HepG2 (cell line): ENCODE data around the gene ZDHHC21.

ENCODE experiments used
- TF ChIP-seq, protein P1 (sequence below): IDR thresholded peaks from 2 replicates; pipeline ENCODE4 v1.6.1; 2016; ENCODE audit warnings: missing compliant biosample characterization, missing genetic modification reagents, borderline replicate concordance
- TF ChIP-seq, protein P2 (sequence below): sonication (generic); formaldehyde crosslinking; IDR thresholded peaks from 2 replicates; pipeline ENCODE4 v1.5.0; 2020; ENCODE audit warnings: mild to moderate bottlenecking, missing genetic modification reagents, borderline replicate concordance
- TF ChIP-seq, protein P3 (sequence below): sonication (generic); formaldehyde crosslinking; IDR thresholded peaks from 2 replicates; pipeline ENCODE4 v1.5.0; 2020; ENCODE audit warnings: mild to moderate bottlenecking, missing genetic modification reagents, moderate library complexity

DNA sequence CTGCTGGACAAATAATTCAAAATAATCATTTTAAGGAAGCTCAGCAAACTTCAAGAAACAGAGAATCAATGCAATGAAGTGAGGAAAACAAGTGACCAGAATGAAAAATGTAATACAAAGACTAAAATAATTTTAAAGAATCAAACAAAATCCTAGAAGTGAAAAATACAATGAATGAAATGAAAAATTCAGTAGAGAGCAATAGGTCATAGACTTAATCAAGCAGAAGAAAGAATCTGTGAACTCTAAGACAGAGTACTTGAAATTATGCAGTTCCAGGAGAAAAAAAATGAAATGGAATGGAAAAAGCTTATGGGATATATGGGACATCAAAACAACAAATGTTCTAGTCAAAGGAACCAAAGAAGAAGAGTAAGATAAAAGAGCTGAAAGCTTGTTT is 11.8 kb upstream of the ZDHHC21 start:
- TF ChIP-seq, protein P1, sequence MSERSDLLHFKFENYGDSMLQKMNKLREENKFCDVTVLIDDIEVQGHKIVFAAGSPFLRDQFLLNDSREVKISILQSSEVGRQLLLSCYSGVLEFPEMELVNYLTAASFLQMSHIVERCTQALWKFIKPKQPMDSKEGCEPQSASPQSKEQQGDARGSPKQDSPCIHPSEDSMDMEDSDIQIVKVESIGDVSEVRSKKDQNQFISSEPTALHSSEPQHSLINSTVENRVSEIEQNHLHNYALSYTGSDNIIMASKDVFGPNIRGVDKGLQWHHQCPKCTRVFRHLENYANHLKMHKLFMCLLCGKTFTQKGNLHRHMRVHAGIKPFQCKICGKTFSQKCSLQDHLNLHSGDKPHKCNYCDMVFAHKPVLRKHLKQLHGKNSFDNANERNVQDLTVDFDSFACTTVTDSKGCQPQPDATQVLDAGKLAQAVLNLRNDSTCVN (CRISPR knock-in tag) = no peak
- TF ChIP-seq, protein P2, sequence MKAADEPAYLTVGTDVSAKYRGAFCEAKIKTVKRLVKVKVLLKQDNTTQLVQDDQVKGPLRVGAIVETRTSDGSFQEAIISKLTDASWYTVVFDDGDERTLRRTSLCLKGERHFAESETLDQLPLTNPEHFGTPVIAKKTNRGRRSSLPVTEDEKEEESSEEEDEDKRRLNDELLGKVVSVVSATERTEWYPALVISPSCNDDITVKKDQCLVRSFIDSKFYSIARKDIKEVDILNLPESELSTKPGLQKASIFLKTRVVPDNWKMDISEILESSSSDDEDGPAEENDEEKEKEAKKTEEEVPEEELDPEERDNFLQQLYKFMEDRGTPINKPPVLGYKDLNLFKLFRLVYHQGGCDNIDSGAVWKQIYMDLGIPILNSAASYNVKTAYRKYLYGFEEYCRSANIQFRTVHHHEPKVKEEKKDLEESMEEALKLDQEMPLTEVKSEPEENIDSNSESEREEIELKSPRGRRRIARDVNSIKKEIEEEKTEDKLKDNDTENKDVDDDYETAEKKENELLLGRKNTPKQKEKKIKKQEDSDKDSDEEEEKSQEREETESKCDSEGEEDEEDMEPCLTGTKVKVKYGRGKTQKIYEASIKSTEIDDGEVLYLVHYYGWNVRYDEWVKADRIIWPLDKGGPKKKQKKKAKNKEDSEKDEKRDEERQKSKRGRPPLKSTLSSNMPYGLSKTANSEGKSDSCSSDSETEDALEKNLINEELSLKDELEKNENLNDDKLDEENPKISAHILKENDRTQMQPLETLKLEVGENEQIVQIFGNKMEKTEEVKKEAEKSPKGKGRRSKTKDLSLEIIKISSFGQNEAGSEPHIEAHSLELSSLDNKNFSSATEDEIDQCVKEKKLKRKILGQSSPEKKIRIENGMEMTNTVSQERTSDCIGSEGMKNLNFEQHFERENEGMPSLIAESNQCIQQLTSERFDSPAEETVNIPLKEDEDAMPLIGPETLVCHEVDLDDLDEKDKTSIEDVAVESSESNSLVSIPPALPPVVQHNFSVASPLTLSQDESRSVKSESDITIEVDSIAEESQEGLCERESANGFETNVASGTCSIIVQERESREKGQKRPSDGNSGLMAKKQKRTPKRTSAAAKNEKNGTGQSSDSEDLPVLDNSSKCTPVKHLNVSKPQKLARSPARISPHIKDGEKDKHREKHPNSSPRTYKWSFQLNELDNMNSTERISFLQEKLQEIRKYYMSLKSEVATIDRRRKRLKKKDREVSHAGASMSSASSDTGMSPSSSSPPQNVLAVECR = no peak
- TF ChIP-seq, protein P3, sequence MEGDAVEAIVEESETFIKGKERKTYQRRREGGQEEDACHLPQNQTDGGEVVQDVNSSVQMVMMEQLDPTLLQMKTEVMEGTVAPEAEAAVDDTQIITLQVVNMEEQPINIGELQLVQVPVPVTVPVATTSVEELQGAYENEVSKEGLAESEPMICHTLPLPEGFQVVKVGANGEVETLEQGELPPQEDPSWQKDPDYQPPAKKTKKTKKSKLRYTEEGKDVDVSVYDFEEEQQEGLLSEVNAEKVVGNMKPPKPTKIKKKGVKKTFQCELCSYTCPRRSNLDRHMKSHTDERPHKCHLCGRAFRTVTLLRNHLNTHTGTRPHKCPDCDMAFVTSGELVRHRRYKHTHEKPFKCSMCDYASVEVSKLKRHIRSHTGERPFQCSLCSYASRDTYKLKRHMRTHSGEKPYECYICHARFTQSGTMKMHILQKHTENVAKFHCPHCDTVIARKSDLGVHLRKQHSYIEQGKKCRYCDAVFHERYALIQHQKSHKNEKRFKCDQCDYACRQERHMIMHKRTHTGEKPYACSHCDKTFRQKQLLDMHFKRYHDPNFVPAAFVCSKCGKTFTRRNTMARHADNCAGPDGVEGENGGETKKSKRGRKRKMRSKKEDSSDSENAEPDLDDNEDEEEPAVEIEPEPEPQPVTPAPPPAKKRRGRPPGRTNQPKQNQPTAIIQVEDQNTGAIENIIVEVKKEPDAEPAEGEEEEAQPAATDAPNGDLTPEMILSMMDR = no peak
